H1 (cell line): Measurements from ENCODE around the gene INTS7. TPM values are rescaled to one million over a fixed set of nuclear protein-coding genes. Genes with fewer than 3 reads are reported as not detected.

ENCODE experiments used
- CTCF ChIA-PET: fragments of 300-600 bp; sonication (Branson Sonifier 250); formaldehyde crosslinking; loops from one replicate; lab custom pipeline; 2021; ENCODE audit not compliant: partially characterized antibody; lab: Charles Lee
- POLR2A ChIA-PET: fragments of 300-600 bp; sonication (Branson Sonifier 250); formaldehyde crosslinking; loops from one replicate; lab custom pipeline; 2021; ENCODE audit warnings: inconsistent platforms; ENCODE audit not compliant: partially characterized antibody; lab: Charles Lee
- DNase-seq, 2 experiments: peaks; one replicate each; pipeline versions ENCODE4 v3.0.0 to v3.0.0-alpha.2; 2010 to 2022; ENCODE audit warnings: low spot score in 2 of 2, low read depth in 1 of 2, mixed read lengths in 1 of 2
- FAIRE-seq: peaks from 2 replicates; lab custom pipeline; 2011; peaks lifted over from hg19 to GRCh38; lab: Jason Lieb, UNC
- H2AFZ ChIP-seq: 2 replicates; pipeline ENCODE4 v1.8.1; 2012; ENCODE audit warnings: low read length, inconsistent platforms
- H2AK5ac ChIP-seq: 2 replicates; pipeline ENCODE4 v1.6.1; 2013; ENCODE audit warnings: low read depth, low read length
- H2BK120ac ChIP-seq: replicated peaks from 2 replicates; pipeline ENCODE3; 2013; ENCODE audit warnings: low read depth, low read length, inconsistent platforms
- H2BK12ac ChIP-seq: 2 replicates; pipeline ENCODE4 v1.6.1; 2013; ENCODE audit warnings: low read depth, low read length
- H2BK15ac ChIP-seq: 2 replicates; pipeline ENCODE4 v1.6.1; 2013; ENCODE audit warnings: low read length
- H2BK20ac ChIP-seq: 2 replicates; pipeline ENCODE4 v1.6.1; 2013; ENCODE audit warnings: low read length
- H2BK5ac ChIP-seq: 2 replicates; pipeline ENCODE4 v1.6.1; 2013; ENCODE audit warnings: low read depth, low read length
- H3K14ac ChIP-seq: 2 replicates; pipeline ENCODE4 v1.6.1; 2013; ENCODE audit warnings: inconsistent platforms; ENCODE audit not compliant: insufficient read length
- H3K18ac ChIP-seq: 2 replicates; pipeline ENCODE4 v1.6.1; 2013; ENCODE audit warnings: low read length; ENCODE audit errors: extremely low read depth
- H3K23ac ChIP-seq: 2 replicates; pipeline ENCODE4 v1.6.1; 2013; ENCODE audit warnings: inconsistent platforms; ENCODE audit not compliant: insufficient read length
- H3K23me2 ChIP-seq: 2 replicates; pipeline ENCODE4 v1.6.1; 2013; ENCODE audit warnings: low read depth, low read length
- H3K27ac ChIP-seq: 2 replicates; pipeline ENCODE4 v1.6.1; 2011; ENCODE audit warnings: low read depth, low read length, inconsistent platforms
- H3K27me3 ChIP-seq, 4 experiments: replicated peaks in 1 of 4; 1 replicate in 1 of 4; 2 replicates in 3 of 4; pipeline versions ENCODE4 v1.6.1 to v1.8.1; 2011 to 2013; ENCODE audit warnings: low read length in 3 of 4, mild to moderate bottlenecking in 3 of 4, inconsistent platforms in 2 of 4, mixed read lengths in 2 of 4, moderate library complexity in 1 of 4; ENCODE audit not compliant: control insufficient read depth in 3 of 4, insufficient read depth in 3 of 4; ENCODE audit errors: extremely low read depth in 1 of 4
- H3K36me3 ChIP-seq, 4 experiments: 2 replicates each; pipeline versions ENCODE4 v1.6.1 to v1.8.1; 2011 to 2013; ENCODE audit warnings: mild to moderate bottlenecking in 4 of 4, low read length in 3 of 4, moderate library complexity in 2 of 4, control low read depth in 1 of 4, inconsistent platforms in 1 of 4; ENCODE audit not compliant: insufficient read depth in 4 of 4, control insufficient read depth in 2 of 4
- H3K4ac ChIP-seq: replicated peaks from 2 replicates; pipeline ENCODE3; 2013; ENCODE audit warnings: low read length, low read depth, mixed read lengths, inconsistent platforms; ENCODE audit not compliant: insufficient read length
- H3K4me1 ChIP-seq, 4 experiments: replicated peaks in 1 of 4; 1 replicate in 1 of 4; 2 replicates in 3 of 4; pipeline versions ENCODE4 v1.6.1 to v1.8.1; 2011 to 2013; ENCODE audit warnings: low read length in 3 of 4, inconsistent platforms in 2 of 4, mixed read lengths in 1 of 4; ENCODE audit not compliant: insufficient read depth in 4 of 4, control insufficient read depth in 3 of 4
- H3K4me2 ChIP-seq, 2 experiments: 2 replicates each; pipeline versions ENCODE4 v1.6.1 to v1.8.1; 2011 to 2013; ENCODE audit warnings: low read depth in 2 of 2, low read length in 2 of 2, control low read depth in 1 of 2, inconsistent platforms in 1 of 2, mild to moderate bottlenecking in 1 of 2; ENCODE audit not compliant: insufficient read depth in 1 of 2
- H3K4me3 ChIP-seq, 4 experiments: fragments of 200-600, 300-600 bp in 1 of 4; sonication (generic), shearing (Covaris generic), sonication (Bioruptor Twin) in 1 of 4; 2 replicates each; pipeline versions ENCODE4 v1.5.1 to v1.8.1; 2011 to 2016; ENCODE audit warnings: low read length in 4 of 4, low read depth in 3 of 4, control low read depth in 2 of 4, inconsistent platforms in 2 of 4, mild to moderate bottlenecking in 2 of 4, mixed read lengths in 1 of 4, moderate library complexity in 1 of 4; ENCODE audit not compliant: insufficient read depth in 2 of 4; ENCODE audit errors: extremely low read depth in 1 of 4
- H3K56ac ChIP-seq: replicated peaks from 2 replicates; pipeline ENCODE3; 2013; ENCODE audit warnings: low read depth, mild to moderate bottlenecking, mixed read lengths, low read length, inconsistent platforms; ENCODE audit not compliant: insufficient read length
- H3K79me1 ChIP-seq: 2 replicates; pipeline ENCODE4 v1.6.1; 2013; ENCODE audit warnings: low read depth, low read length, control low read depth
- H3K79me2 ChIP-seq, 2 experiments: 2 replicates each; pipeline versions ENCODE4 v1.6.1 to v1.8.1; 2012 to 2013; ENCODE audit warnings: low read length in 2 of 2, mild to moderate bottlenecking in 2 of 2, inconsistent platforms in 1 of 2; ENCODE audit not compliant: insufficient read depth in 2 of 2, control insufficient read depth in 1 of 2
- H3K9ac ChIP-seq, 4 experiments: replicated peaks in 1 of 4; 1 replicate in 1 of 4; 2 replicates in 3 of 4; pipeline versions ENCODE4 v1.6.1 to v1.8.1; 2011 to 2013; ENCODE audit warnings: low read depth in 3 of 4, low read length in 3 of 4, control low read depth in 2 of 4, mild to moderate bottlenecking in 2 of 4, moderate library complexity in 2 of 4, inconsistent platforms in 1 of 4; ENCODE audit errors: extremely low read depth in 1 of 4
- H3K9me3 ChIP-seq, 2 experiments: 2 replicates each; pipeline versions ENCODE4 v1.6.1 to v1.8.1; 2012 to 2013; ENCODE audit warnings: mild to moderate bottlenecking in 2 of 2, moderate library complexity in 2 of 2, control low read depth in 1 of 2, inconsistent platforms in 1 of 2, low read depth in 1 of 2, low read length in 1 of 2, mixed read lengths in 1 of 2; ENCODE audit not compliant: insufficient read depth in 2 of 2
- H4K20me1 ChIP-seq, 2 experiments: replicated peaks in 1 of 2; 2 replicates each; pipeline versions ENCODE3 to v1.8.1; 2011 to 2013; ENCODE audit warnings: inconsistent platforms in 2 of 2, low read length in 2 of 2, mild to moderate bottlenecking in 1 of 2; ENCODE audit not compliant: insufficient read depth in 2 of 2, control insufficient read depth in 1 of 2
- H4K5ac ChIP-seq: 2 replicates; pipeline ENCODE4 v1.6.1; 2013; ENCODE audit warnings: low read length, low read depth, mixed read lengths, inconsistent platforms; ENCODE audit not compliant: insufficient read length
- H4K8ac ChIP-seq: 2 replicates; pipeline ENCODE4 v1.8.0; 2013; ENCODE audit warnings: mild to moderate bottlenecking, moderate library complexity, low read length, inconsistent platforms; ENCODE audit not compliant: insufficient read depth; ENCODE audit errors: extremely low read depth
- H4K91ac ChIP-seq: replicated peaks from 2 replicates; pipeline ENCODE3; 2013; ENCODE audit warnings: low read length, mixed read lengths, inconsistent platforms; ENCODE audit not compliant: insufficient read length
- GTF2F1 ChIP-seq: IDR thresholded peaks from 2 replicates; pipeline ENCODE4 v1.6.1; 2012; ENCODE audit warnings: low read depth, low read length, improper control_type of control experiment, borderline replicate concordance
- HDAC2 ChIP-seq, 2 experiments: fragments of 300-600 bp in 1 of 2; sonication (generic) in 1 of 2; IDR thresholded peaks; 2 replicates each; pipeline ENCODE4 v1.6.1; 2011 to 2012; ENCODE audit warnings: low read depth in 2 of 2, low read length in 2 of 2, mild to moderate bottlenecking in 2 of 2, moderate library complexity in 2 of 2, borderline replicate concordance in 1 of 2, inconsistent platforms in 1 of 2
- KDM4A ChIP-seq: IDR thresholded peaks from one replicate; pipeline ENCODE4 v1.7.1; 2012; ENCODE audit warnings: low read depth, mild to moderate bottlenecking, moderate library complexity, low read length, inconsistent platforms; ENCODE audit not compliant: severe bottlenecking
- NANOG ChIP-seq: IDR thresholded peaks from 2 replicates; pipeline ENCODE4 v1.6.1; 2011; ENCODE audit warnings: low read length, low read depth, mild to moderate bottlenecking, inconsistent platforms; ENCODE audit not compliant: insufficient read depth, poor library complexity, severe bottlenecking
- POLR2AphosphoS5 ChIP-seq: IDR thresholded peaks from 2 replicates; pipeline ENCODE4 v1.6.1; 2011; ENCODE audit warnings: low read depth, low read length
- RNF2 ChIP-seq: fragments of 200-900, 300-1000 bp; sonication (generic); IDR thresholded peaks from 2 replicates; pipeline ENCODE4 v1.7.1; 2016; ENCODE audit warnings: borderline replicate concordance, low read depth, mild to moderate bottlenecking, antibody characterized with exemption, low read length; ENCODE audit not compliant: poor library complexity, severe bottlenecking; ENCODE audit errors: missing control alignments
- SIRT6 ChIP-seq: IDR thresholded peaks from one replicate; pipeline ENCODE4 v1.7.1; 2012; ENCODE audit warnings: low read length, inconsistent platforms
- WGBS, 2 experiments: shearing (Covaris generic) in 1 of 2; methylation state at CpG; one replicate each; pipeline versions ENCODE4 v1.1.6 to v1.1.7; 2013 to 2015; ENCODE audit warnings: low lambda C conversion rate in 2 of 2, mixed read lengths in 2 of 2, inconsistent platforms in 1 of 2, low coverage in 1 of 2, missing lambda C conversion rate in 1 of 2; ENCODE audit not compliant: insufficient replicate concordance in 2 of 2, insufficient coverage in 1 of 2, insufficient read length in 1 of 2; ENCODE audit errors: extremely low coverage in 1 of 2, missing lambda C conversion rate in 1 of 2; 5-methylcytosine and 5-hydroxymethylcytosine counted together
- polyA plus RNA-seq, 7 experiments: library from polyadenylated mRNA; depleted of rRNA in 3 of 7; stranded (reverse) in 5 of 7; unstranded in 2 of 7; fragments of >200 nt in 5 of 7; fragments of 200-250 nt in 2 of 7; gene quantifications; 1 replicate in 5 of 7; 2 replicates in 1 of 7; 4 replicates in 1 of 7; pipeline versions ENCODE4 v1.2.1 to v1.2.3, GENCODE V29; 2011 to 2013; ENCODE audit warnings: missing spikeins in 2 of 7, mixed read lengths in 2 of 7
- total RNA-seq: library from RNA; stranded (reverse); fragmentation: NEBNext Ultra II Directional; extraction: Animal tissue kit (Norgen Biotek cat#: 25700); gene quantifications from 2 replicates; pipeline ENCODE4 v1.2.1, GENCODE V29; 2021
- TF ChIP-seq, protein P1 (sequence below): IDR thresholded peaks from 2 replicates; pipeline ENCODE4 v1.6.1; 2011; ENCODE audit warnings: low read length, improper control_type of control experiment
- TF ChIP-seq, protein P2 (sequence below), 3 experiments: IDR thresholded peaks; 1 replicate in 2 of 3; 2 replicates in 1 of 3; pipeline versions ENCODE4 v1.5.1 to v1.6.1; 2011; ENCODE audit warnings: low read length in 3 of 3, mild to moderate bottlenecking in 3 of 3, inconsistent platforms in 2 of 3, low read depth in 1 of 3, moderate library complexity in 1 of 3; ENCODE audit not compliant: insufficient read depth in 1 of 3; ENCODE audit errors: control extremely low read depth in 1 of 3

Gene INTS7
- total and polyA plus RNA-seq, 2 of the 8 experiments (the other 6 are each of a cell fraction or from before 2014, with no cell fraction given), result 15.2 to 22.4 TPM

DNA sequence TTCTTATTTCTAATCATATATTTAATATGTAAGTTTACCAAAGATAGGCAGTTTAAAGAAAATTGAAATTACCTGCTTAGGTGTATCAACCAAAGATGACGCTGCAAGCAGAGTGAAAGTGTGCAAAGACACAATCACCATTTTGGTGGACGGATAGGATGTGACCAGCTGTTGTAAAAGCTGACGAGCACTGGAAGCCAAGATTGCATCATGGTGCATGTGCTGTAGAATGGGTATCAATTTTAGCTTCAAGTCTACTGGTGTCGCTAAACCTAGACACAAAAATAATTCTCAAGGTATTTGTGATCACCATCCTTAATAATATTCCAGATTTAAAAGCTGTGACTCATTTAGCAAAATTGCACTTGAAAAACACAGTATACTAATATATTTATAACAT is 28.2 kb downstream of the INTS7 start:
- WGBS, 2 experiments, result 90% methylated on average over 4 of the region's 4 CpGs; no CpG with 5 or more reads in 1 of the 2 experiments
- H3K4me1 ChIP-seq, result no peaks in the 10 kb centered on the region
- no peak for TF ChIP-seq NANOG
- TF ChIP-seq SIRT6, result no peak
- no peak for TF ChIP-seq HDAC2 (IDR thresholded peaks at IDR 0.05; ENCODE audit: borderline replicate concordance in 1 of 2, low read depth in 2 of 2, low read length in 2 of 2)
- no peak for TF ChIP-seq POLR2AphosphoS5
- no peak for TF ChIP-seq KDM4A
- TF ChIP-seq, protein P1, sequence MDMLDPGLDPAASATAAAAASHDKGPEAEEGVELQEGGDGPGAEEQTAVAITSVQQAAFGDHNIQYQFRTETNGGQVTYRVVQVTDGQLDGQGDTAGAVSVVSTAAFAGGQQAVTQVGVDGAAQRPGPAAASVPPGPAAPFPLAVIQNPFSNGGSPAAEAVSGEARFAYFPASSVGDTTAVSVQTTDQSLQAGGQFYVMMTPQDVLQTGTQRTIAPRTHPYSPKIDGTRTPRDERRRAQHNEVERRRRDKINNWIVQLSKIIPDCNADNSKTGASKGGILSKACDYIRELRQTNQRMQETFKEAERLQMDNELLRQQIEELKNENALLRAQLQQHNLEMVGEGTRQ, result no peak
- TF ChIP-seq GTF2F1, result no peak
- TF ChIP-seq, protein P2, sequence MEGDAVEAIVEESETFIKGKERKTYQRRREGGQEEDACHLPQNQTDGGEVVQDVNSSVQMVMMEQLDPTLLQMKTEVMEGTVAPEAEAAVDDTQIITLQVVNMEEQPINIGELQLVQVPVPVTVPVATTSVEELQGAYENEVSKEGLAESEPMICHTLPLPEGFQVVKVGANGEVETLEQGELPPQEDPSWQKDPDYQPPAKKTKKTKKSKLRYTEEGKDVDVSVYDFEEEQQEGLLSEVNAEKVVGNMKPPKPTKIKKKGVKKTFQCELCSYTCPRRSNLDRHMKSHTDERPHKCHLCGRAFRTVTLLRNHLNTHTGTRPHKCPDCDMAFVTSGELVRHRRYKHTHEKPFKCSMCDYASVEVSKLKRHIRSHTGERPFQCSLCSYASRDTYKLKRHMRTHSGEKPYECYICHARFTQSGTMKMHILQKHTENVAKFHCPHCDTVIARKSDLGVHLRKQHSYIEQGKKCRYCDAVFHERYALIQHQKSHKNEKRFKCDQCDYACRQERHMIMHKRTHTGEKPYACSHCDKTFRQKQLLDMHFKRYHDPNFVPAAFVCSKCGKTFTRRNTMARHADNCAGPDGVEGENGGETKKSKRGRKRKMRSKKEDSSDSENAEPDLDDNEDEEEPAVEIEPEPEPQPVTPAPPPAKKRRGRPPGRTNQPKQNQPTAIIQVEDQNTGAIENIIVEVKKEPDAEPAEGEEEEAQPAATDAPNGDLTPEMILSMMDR (IDR thresholded peaks at IDR 0.05; ENCODE audit: control extremely low read depth in 1 of 3, insufficient read depth in 1 of 3, low read depth in 1 of 3, low read length in 3 of 3), result no peak
- no peak for TF ChIP-seq RNF2

More for the DNA sequence above, 28.2 kb downstream of the INTS7 start:
- H3K18ac ChIP-seq, result no peak overlapping the region
- H2BK15ac ChIP-seq, result no peak overlapping the region
- H3K9ac ChIP-seq, result no peak overlapping the region
- H3K4ac ChIP-seq, result no peak overlapping the region
- H3K14ac ChIP-seq, result no peak overlapping the region
- H3K79me1 ChIP-seq, result no peaks in the 10 kb centered on the region
- no peaks in the 10 kb centered on the region for H3K23me2 ChIP-seq
- ChIA-PET CTCF (interaction anchor here (0.9 to 1.4 kb wide), 2 partner anchors 28 to 220 kb away, joined by 3 to 4 read pairs; partner anchors contain the start of genes DTL and INTS7), POLR2A (no interaction called here)
- no peak overlapping the region for H3K4me2 ChIP-seq
- no peak overlapping the region for H2BK20ac ChIP-seq
- FAIRE-seq (no peak), DNase-seq (no peak)
- H2BK12ac ChIP-seq, result no peak overlapping the region
- H2BK120ac ChIP-seq, result no peak overlapping the region
- no peak overlapping the region for H2BK5ac ChIP-seq
- no peak overlapping the region for H2AK5ac ChIP-seq
- no peaks in the 10 kb centered on the region for H3K9me3 ChIP-seq
- H2AFZ ChIP-seq, result no peak overlapping the region
- H4K5ac ChIP-seq, result no peak overlapping the region
- no peak overlapping the region for H3K56ac ChIP-seq
- H4K91ac ChIP-seq, result no peak overlapping the region
- H4K20me1 ChIP-seq, result peaks cover 0 to 2% of the 10 kb centered on the region in 2 experiments
- no peaks in the 10 kb centered on the region for H3K79me2 ChIP-seq
- peaks cover 0 to 16% (median 10%) of the 10 kb centered on the region in 4 experiments; a peak in 5 of 8 replicates for H3K36me3 ChIP-seq
- H3K4me3 ChIP-seq, result no peak overlapping the region
- H4K8ac ChIP-seq, result no peak overlapping the region
- H3K27ac ChIP-seq, result no peak overlapping the region
- H3K23ac ChIP-seq, result no peak overlapping the region
- H3K27me3 ChIP-seq, result no peaks in the 10 kb centered on the region
